CD1c-positive myeloid dendritic cell (primary cell): ENCODE results near the gene CAMK1D.
A peak's percentile ranks its signal among the peaks of the same experiment; 100 is the strongest.
"Not testable (repeated sequence)": the region's sequence is repeated elsewhere in the genome, so short reads cannot be mapped to it uniquely, and the experiment has no call there.

Experiments
- DNase-seq: peaks from one replicate; pipeline ENCODE4 v3.0.0-alpha.2; 2016; ENCODE audit errors: extremely low spot score

The CAMK1D gene

GRCh38 chr10:12430406-12430982 is 81.1 kb downstream of the CAMK1D start:
- no peak for DNase-seq

GRCh38 chr10:12431151-12432101 is 82.1 kb downstream of the CAMK1D start:
- DNase-seq, result no peak

- DNase-seq, result no peak
Observed at GRCh38 chr10:12432402-12433189, 83.2 kb downstream of the CAMK1D start.

GRCh38 chr10:12434277-12434676 is 84.9 kb downstream of the CAMK1D start:
- no peak for DNase-seq

- not testable (repeated sequence) for DNase-seq
Observed at GRCh38 chr10:12434677-12435076, 85.3 kb downstream of the CAMK1D start.

- no peak for DNase-seq
Observed at GRCh38 chr10:12435348-12435747, 86.0 kb downstream of the CAMK1D start.

GRCh38 chr10:12438919-12439692 is 89.8 kb downstream of the CAMK1D start:
- DNase-seq, result no peak

GRCh38 chr10:12439767-12440166 is 90.4 kb downstream of the CAMK1D start:
- DNase-seq, result not testable (repeated sequence)

GRCh38 chr10:12443026-12443425 is 93.7 kb downstream of the CAMK1D start:
- DNase-seq, result no peak

- no peak for DNase-seq
Observed at GRCh38 chr10:12444981-12445700, 95.8 kb downstream of the CAMK1D start.

GRCh38 chr10:12445701-12446334 is 96.5 kb downstream of the CAMK1D start:
- no peak for DNase-seq

GRCh38 chr10:12448340-12448728 is 99.0 kb downstream of the CAMK1D start:
- no peak for DNase-seq

- DNase-seq, result peak; percentile 88
Observed at GRCh38 chr10:12448729-12449391, 99.5 kb downstream of the CAMK1D start.

- no peak for DNase-seq
Observed at GRCh38 chr10:12455318-12455717, 106.0 kb downstream of the CAMK1D start.

- peak; percentile 61 for DNase-seq
Observed at GRCh38 chr10:12455766-12456165, 106.4 kb downstream of the CAMK1D start.

- no peak for DNase-seq
Observed at GRCh38 chr10:12459340-12459739, 110.0 kb downstream of the CAMK1D start.

- DNase-seq, result peak; percentile 21
Observed at GRCh38 chr10:12459762-12460161, 110.4 kb downstream of the CAMK1D start.

- DNase-seq, result no peak
Observed at GRCh38 chr10:12463459-12463838, 114.1 kb downstream of the CAMK1D start.

- DNase-seq, result no peak
Observed at GRCh38 chr10:12465385-12466136, 116.2 kb downstream of the CAMK1D start.
